MM.1S (cell line): ENCODE measurements around the gene OSBP.

ENCODE experiments used
- EZH2 ChIP-seq: fragments of 300-600 bp; sonication (generic); optimal IDR thresholded peaks from 2 replicates; pipeline ENCODE3; 2017; ENCODE audit warnings: low read depth, mild to moderate bottlenecking, antibody characterized with exemption, low read length, mixed read lengths
- EZH2phosphoT487 ChIP-seq: fragments of 300-600 bp; sonication (generic); IDR thresholded peaks from 2 replicates; pipeline ENCODE4 v1.6.1; 2018; ENCODE audit warnings: antibody characterized with exemption, low read length
- TF ChIP-seq, protein P1 (sequence below): fragments of 300-600 bp; sonication (generic); IDR thresholded peaks from 2 replicates; pipeline ENCODE4 v1.5.1; 2016; ENCODE audit warnings: antibody characterized with exemption, low read length, mixed read lengths

DNA sequence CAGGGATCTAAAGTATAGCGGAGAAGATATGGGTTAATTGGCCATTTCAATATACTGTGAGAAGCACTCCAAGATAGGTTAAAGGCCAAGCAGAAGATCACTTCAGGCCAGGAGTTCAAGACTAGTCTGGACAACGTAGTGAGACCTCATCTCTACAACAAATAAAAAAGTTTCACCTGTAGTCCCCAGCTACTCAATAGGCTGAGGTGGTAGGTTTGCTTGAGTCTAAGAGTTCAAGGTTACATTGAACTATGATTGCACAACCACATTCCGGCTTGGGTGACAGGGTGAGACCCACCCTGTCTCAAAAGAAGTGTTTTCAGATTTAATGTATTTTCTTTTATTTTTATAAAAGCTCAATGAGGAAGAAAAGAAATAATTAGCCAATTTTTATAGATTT is 27.8 kb upstream of the OSBP start:
- no peak for TF ChIP-seq EZH2
- TF ChIP-seq, protein P1, sequence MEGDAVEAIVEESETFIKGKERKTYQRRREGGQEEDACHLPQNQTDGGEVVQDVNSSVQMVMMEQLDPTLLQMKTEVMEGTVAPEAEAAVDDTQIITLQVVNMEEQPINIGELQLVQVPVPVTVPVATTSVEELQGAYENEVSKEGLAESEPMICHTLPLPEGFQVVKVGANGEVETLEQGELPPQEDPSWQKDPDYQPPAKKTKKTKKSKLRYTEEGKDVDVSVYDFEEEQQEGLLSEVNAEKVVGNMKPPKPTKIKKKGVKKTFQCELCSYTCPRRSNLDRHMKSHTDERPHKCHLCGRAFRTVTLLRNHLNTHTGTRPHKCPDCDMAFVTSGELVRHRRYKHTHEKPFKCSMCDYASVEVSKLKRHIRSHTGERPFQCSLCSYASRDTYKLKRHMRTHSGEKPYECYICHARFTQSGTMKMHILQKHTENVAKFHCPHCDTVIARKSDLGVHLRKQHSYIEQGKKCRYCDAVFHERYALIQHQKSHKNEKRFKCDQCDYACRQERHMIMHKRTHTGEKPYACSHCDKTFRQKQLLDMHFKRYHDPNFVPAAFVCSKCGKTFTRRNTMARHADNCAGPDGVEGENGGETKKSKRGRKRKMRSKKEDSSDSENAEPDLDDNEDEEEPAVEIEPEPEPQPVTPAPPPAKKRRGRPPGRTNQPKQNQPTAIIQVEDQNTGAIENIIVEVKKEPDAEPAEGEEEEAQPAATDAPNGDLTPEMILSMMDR = no peak
- no peak for TF ChIP-seq EZH2phosphoT487
